Transverse colon (tissue), 4 donors: Measurements from ENCODE around the gene SORCS3.

Source experiments
- EP300 ChIP-seq: sonication (generic); formaldehyde crosslinking; IDR thresholded peaks from one replicate; pipeline ENCODE4 v1.6.1; 2017; ENCODE audit warnings: antibody characterized with exemption, low read depth
- POLR2A ChIP-seq: fragments of 450-650 bp; IDR thresholded peaks from one replicate; pipeline ENCODE4 v1.6.1; 2016; ENCODE audit warnings: antibody characterized with exemption, mild to moderate bottlenecking, moderate library complexity
- POLR2AphosphoS5 ChIP-seq, 3 donors: sonication (generic); formaldehyde crosslinking; IDR thresholded peaks; one replicate each; pipeline ENCODE4 v1.6.1; 2016; ENCODE audit warnings: antibody characterized with exemption in 3 of 3
- TF ChIP-seq, protein P1 (sequence below), 5 experiments: fragments of 200-600 bp in 3 of 5; fragments of 450-650 bp in 2 of 5; sonication (generic) in 3 of 5; IDR thresholded peaks; 1 replicate in 2 of 5; 2 replicates in 3 of 5; pipeline ENCODE4 v1.5.1; 2016 to 2017; ENCODE audit warnings: antibody characterized with exemption in 5 of 5, inconsistent platforms in 3 of 5, mild to moderate bottlenecking in 2 of 5, moderate library complexity in 1 of 5

DNA sequence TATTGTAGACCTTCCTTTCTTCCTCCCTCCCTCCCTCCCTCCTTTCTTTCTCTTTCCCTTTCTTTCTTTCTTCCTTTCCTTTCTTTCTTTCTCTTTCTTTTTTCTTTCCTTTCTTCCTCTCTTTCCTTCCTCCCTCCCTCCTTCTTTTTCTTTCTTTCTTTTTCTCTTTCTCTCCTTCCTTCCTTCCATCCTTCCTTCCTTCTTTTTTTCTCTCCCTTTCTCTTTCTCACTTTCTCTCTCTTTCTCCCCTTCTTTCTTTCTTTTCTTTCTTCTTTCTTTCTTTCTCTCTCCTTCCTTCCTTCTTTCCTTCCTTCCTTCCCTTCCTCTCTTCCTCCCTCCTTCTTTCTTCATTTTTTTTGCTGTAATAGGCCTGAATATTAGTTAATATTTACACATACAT, 638.0 kb downstream of the SORCS3 start:
- TF ChIP-seq, protein P1, sequence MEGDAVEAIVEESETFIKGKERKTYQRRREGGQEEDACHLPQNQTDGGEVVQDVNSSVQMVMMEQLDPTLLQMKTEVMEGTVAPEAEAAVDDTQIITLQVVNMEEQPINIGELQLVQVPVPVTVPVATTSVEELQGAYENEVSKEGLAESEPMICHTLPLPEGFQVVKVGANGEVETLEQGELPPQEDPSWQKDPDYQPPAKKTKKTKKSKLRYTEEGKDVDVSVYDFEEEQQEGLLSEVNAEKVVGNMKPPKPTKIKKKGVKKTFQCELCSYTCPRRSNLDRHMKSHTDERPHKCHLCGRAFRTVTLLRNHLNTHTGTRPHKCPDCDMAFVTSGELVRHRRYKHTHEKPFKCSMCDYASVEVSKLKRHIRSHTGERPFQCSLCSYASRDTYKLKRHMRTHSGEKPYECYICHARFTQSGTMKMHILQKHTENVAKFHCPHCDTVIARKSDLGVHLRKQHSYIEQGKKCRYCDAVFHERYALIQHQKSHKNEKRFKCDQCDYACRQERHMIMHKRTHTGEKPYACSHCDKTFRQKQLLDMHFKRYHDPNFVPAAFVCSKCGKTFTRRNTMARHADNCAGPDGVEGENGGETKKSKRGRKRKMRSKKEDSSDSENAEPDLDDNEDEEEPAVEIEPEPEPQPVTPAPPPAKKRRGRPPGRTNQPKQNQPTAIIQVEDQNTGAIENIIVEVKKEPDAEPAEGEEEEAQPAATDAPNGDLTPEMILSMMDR (IDR thresholded peaks at IDR 0.05) = no peak
- no peak for TF ChIP-seq POLR2A
- no peak for TF ChIP-seq EP300
- TF ChIP-seq POLR2AphosphoS5 (IDR thresholded peaks at IDR 0.05) = no peak
